ENCODE measurements around the gene SLC2A4RG.
"Not testable (repeated sequence)": the region's sequence is repeated elsewhere in the genome, so short reads cannot be mapped to it uniquely, and the experiment has no call there.

SLC2A4RG gene

DNA sequence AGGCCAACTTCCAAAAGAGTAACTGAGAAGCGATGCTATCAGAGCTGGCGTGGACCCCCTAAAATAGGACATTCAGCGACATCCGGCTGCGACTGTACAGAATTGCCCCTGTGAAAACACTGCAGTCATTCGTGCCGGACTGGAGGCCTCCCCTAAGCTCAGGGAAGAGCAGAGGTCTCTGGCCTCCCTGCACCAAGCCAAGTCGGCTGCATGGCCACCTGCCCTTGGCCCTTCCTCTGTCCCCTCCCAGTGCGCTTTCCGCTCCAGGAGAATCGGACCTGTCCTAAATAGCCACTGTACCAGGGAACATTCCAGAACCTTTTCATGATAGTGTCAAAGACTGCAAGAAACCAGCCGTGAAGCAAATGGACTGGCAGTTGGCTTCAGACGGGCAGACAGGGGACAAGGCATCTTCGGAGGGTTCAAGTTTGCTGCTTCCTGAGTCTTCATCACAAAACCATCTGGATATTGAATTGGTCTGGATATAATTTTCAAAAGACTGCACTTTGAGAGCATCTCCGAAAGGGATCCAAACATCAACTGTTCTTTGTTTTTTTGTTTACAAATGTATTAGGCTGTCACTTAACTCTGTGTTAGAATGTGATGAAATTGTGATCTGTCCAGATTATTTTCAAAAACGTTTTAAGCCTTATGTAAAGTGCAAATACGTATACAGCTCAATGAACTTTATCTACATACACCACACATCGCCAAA is 16.5 kb downstream of the SLC2A4RG start:
- DNase-seq = no peak

GRCh38 chr20:63756648-63756991 is 17.0 kb downstream of the SLC2A4RG start:
- DNase-seq = no peak

- no peak for DNase-seq
Observed at GRCh38 chr20:63758152-63758551, 18.6 kb downstream of the SLC2A4RG start.

DNA sequence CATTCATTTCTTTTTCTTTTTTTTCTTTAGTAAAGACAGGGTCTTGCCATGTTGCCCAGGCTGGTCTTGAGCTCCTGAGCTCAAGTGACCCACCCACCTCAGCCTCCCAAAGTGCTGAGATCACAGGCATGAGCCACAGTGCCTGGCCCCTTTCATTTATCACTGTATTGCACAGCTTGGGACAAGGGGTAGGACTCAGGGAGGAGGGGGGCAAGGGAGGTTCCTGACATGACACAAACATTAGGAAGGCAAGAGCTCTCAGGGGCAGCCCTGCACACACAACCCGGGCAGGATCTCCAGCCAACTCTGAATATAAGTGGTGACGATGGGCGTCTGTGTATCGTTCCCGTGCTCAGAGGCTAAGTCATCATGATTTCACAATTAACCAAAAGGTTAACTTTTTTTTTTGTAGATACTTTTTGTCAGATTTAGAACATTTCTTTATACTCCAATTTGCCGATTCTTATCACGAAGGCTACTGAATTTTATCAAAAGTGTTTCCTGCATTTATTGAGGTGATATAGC is 19.9 kb downstream of the SLC2A4RG start:
- DNase-seq = no peak

- no peak for DNase-seq
Observed at GRCh38 chr20:63765082-63765873, 25.7 kb downstream of the SLC2A4RG start.

DNA sequence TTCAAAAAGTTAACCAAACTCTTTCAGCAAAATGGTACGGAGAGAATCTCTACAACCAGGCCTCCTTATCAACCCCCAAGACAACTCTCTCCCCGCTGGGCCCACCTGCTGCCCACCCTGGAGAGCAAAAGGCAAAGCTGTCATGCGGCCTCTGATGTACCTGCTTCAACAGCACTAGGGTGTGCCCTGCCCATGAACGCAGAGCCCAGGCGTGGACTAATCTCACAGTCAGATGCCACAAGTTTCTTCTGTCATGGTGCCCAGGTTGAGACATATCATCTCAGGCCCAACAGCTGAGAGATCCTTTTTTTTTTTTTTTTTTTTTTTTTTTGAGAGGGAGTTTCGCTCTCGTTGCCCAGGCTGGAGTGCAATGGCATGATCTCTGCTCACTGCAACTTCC is 26.3 kb downstream of the SLC2A4RG start:
- no peak for DNase-seq

DNA sequence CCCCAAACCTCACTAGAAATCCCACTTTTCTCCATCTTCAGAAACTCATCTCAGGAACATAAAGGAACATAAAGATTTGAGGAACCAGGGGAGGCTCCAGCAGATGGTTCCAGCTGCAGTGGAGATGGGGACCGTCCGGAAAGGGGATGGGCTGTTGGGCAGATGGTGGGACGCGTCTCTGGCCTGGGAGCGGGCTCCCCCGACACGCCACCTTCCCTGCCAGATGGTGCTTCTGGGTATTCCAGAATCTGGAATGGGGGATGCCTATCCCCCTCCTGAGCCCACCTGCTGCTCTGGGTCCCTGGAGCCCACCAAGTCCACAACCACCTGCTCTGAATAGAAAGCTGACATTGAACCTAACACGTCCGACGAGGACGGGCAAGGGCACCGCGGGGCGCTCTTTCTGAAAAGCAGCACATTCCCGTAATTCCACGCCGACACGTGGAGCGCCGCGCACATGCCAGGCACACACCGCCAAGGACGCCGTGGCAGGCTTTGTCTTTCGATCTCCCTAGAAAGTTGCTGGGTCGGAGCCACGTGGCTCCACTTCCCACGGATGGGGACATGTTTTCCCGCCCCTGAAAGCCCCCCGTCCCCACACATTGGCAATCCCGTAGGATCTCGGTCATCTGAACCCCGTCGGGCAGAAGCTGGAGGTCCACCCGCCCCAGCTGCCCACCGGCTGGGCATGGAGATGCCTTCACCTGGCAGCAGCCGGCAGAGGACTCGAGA is 27.3 kb downstream of the SLC2A4RG start:
- DNase-seq = no peak

DNA sequence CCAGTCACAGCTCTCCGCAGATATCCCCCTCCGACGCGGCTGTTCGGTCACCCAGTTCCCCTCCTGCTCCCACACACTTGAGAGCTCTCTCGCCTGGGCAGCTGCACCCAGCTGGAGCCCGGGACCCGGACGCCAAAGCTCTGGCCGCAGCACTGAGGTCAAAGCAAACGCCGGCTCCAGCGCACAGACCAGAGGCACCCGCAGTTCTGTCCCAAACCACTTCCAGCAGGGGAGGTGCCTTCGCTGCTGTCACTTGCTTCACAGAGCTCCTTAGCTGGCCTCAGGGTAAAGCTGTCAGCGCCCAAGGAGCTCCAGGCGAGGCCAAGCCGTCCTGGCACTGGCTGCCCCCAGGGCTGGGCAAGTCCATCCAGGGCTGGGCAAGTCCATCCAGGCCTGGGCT is 27.9 kb downstream of the SLC2A4RG start:
- DNase-seq = no peak

DNA sequence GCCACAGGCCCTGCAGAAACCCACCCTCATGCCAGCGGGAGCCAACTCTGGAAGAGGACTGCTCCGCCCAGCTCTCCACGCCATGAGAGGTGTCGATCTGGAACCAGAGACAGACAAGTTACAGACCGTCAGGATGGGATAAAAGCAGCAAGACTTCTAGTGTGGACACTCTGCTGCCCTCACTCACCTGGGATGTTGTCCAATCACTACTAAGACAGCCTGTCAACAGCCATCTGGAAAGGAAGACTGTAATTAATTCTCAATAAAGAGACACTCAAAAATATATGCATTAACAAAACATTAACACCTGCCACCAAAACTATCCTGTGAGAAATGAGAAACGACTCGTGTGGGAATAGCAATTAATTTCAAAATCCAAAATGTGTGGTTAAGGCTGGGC is 28.3 kb downstream of the SLC2A4RG start:
- no peak for DNase-seq

DNA sequence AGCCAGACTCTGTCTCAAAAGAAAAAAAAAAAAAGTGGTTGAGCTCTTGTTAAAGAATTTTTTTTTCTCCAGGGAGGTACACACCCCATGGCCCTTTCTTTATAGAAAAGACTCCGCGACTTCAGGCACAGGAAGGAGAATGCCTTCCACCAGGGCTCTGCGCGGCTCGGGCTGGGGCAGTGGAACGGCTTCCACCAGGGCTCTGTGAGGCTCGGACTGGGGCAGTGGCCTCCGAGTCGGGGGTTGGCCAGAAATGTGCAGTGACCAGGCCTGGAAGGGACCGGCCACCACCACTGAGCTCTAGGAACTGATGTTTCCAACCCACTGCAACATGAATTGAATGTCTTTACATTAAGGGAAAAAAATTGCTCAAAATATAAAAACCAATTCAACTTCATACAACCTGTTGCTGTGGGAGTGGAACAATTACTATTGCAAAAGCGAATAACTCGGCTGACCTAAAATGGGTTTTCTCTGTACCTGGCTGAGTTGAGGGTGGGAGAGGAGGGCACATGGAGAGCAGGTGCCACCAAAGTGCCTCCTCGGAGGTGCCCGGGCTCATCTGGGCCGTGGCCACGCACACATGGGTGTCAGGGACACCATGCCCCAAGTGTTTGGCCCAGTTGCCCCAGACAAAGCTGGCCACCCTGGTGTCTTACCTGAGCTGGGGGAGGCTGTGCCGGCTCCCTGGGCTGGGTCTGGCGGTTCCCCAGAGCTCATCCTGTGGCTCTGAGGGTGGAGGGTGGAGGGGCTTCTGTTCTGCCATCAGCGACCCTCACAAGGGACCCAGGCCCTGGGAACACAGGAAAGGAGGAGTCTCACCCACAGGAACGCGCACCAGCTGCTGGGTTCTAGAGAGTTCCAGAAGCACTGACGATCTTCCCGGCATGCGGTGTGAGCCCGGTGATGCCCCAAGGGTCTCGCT is 29.3 kb downstream of the SLC2A4RG start:
- DNase-seq = no peak

DNA sequence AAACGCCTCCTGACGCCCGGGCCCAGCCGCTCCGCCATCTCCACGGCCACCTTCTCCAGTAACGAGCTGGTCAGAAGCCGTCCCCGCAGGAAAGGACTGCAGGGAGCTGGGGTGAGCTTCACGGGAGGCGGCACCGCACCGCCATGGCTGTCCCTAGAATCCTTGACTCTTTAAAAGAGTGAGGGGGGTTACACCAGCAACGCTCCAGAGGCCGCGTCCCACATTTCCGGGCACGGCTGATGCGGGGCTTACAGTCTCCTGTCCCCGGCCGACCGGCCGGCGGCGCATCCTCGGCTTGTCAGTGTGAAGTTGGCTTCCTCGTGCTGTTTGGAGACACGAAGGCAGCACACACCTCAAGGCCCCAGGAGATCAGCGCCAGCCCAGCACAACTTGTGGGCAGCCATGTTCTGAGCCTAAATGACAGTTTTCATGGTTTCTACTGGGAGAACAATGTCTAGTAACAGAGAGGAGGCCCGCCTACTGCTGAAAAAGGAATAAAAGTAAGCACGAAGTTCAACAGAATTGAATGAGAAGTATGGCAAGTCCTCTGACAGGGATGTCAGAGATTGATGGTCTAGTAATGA is 30.4 kb downstream of the SLC2A4RG start:
- DNase-seq = no peak

DNA sequence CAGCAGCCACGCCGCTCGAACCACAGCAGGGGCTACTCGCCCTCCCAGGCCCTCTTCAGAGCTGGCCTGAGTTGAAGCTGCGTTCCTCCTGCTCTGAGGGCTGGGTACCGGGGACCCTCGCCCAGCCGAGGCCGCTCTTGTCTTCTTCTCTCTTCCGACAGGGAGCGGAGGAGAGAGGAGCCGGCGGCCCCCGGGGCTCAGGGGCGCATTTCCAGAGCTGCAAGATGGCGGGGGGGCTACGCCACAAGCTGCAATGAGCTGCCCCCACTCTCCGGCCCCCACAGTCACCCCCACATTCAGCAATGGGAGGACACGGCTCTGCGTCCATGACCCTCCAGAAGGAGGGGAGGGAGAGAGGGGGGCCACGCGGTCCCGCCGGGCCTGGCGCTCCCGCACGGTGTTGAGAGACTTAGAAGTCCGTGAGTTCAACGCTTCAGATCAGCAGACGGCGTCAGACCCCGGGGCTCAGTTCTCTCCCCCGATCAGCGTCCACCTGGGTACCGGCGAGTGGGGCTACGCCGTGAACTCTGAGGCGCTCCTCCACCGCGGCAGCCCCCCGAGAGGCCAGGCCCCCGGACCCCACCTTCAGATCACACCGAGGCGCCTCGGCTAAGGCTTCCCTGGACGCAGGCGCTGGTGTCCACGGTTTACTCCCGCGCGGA is 31.6 kb downstream of the SLC2A4RG start:
- DNase-seq = no peak

GRCh38 chr20:63772781-63773518 is 33.4 kb downstream of the SLC2A4RG start:
- DNase-seq = no peak

DNA sequence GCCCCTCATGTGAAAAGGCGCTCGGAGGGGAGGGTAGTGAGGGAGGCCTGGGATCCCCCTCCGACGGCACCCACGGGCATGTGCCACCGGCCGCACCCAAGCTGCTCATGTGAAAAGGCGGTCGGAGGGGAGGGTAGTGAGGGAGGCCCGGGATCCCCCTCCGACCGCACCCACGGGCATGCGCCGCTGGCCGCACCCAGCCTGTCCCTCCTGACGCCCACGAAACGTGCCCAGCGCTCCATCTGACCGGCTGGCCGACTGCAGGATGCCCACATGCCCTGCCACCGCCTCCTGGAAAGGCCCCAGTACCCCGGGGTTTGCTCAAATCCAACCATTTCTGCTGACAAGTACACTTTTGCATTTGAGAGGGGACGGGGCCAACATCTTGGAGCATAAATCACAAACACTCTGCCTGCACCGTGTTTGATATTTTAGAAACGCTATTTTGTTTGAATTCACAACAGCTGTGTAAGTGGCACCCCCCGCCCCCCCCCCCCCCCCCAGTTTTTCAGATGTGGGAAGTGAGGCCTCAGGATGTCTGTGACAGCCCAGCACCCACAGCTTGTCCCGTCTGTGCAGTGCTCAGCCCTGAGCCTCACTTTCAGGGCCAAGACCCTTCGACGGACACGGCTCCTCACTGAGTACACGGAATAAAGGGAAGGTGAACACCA is 34.1 kb downstream of the SLC2A4RG start:
- no peak for DNase-seq

GRCh38 chr20:63774306-63774705 is 34.7 kb downstream of the SLC2A4RG start:
- no peak for DNase-seq

GRCh38 chr20:63775096-63775978 is 35.8 kb downstream of the SLC2A4RG start:
- DNase-seq = peak; percentile 39

DNA sequence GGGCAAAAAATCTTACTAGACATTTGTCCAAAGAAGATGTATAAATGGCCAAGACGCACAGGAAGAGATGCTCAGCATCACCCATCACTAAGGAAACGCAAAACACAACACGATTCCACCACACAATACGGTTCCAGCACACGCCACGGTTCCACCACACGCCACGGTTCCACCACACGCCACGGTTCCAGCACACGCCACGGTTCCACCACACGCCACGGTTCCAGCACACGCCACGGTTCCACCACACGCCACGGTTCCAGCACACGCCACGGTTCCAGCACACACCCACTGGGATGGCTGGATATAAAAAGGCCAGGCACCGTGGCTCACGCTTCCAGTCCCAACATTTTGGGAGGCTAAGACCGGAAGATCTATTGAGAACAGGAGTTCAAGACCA is 37.3 kb downstream of the SLC2A4RG start:
- not testable (repeated sequence) for DNase-seq

- DNase-seq = no peak
Observed at GRCh38 chr20:63777614-63778013, 38.0 kb downstream of the SLC2A4RG start.

All from fibroblast of upper back skin (primary cell).